OCI-LY1 (cell line): ENCODE measurements around the gene CLOCK.

Source experiments
- H2AFZ ChIP-seq: fragments of 200-600 bp; sonication (generic), shearing (Covaris generic); 2 replicates; pipeline ENCODE4 v1.6.0; 2014; ENCODE audit warnings: antibody characterized with exemption, mild to moderate bottlenecking, low read length
- H3F3A ChIP-seq: fragments of 200-600 bp; sonication (generic), shearing (Covaris generic); 2 replicates; pipeline ENCODE4 v1.6.0; 2014; ENCODE audit warnings: mild to moderate bottlenecking, antibody characterized with exemption, low read length, moderate library complexity; ENCODE audit not compliant: insufficient read depth
- H3K27ac ChIP-seq: fragments of 200-600 bp; sonication (generic); 2 replicates; pipeline ENCODE4 v1.5.1; 2014; ENCODE audit warnings: low read length, mixed run types, mild to moderate bottlenecking, low read depth; ENCODE audit not compliant: poor library complexity, severe bottlenecking
- H3K27me3 ChIP-seq: fragments of 200-600 bp; sonication (generic); 2 replicates; pipeline ENCODE4 v1.6.0; 2014; ENCODE audit warnings: antibody characterized with exemption, mild to moderate bottlenecking, low read length, moderate library complexity; ENCODE audit not compliant: insufficient read depth
- H3K36me3 ChIP-seq: fragments of 200-600 bp; sonication (generic); 2 replicates; pipeline ENCODE4 v1.6.1; 2014; ENCODE audit warnings: mild to moderate bottlenecking, antibody characterized with exemption, low read length, moderate library complexity, mixed read lengths; ENCODE audit not compliant: insufficient read depth
- H3K4me1 ChIP-seq: fragments of 200-600 bp; sonication (generic); 2 replicates; pipeline ENCODE4 v1.5.1; 2014; ENCODE audit warnings: mild to moderate bottlenecking, low read length, moderate library complexity; ENCODE audit not compliant: insufficient read depth, severe bottlenecking
- H3K4me2 ChIP-seq: fragments of 200-600 bp; sonication (generic), shearing (Covaris generic); 2 replicates; pipeline ENCODE4 v1.6.1; 2014; ENCODE audit warnings: low read length
- H3K4me3 ChIP-seq: fragments of 200-600 bp; sonication (generic); 2 replicates; pipeline ENCODE4 v1.5.1; 2014; ENCODE audit warnings: low read length, low read depth, mild to moderate bottlenecking, mixed read lengths; ENCODE audit not compliant: poor library complexity, severe bottlenecking
- H3K79me2 ChIP-seq: fragments of 200-600 bp; shearing (Covaris generic); 2 replicates; pipeline ENCODE4 v1.6.1; 2016; ENCODE audit warnings: mixed run types, low read length, mixed read lengths; ENCODE audit not compliant: insufficient read depth
- H3K9ac ChIP-seq: fragments of 200-600 bp; sonication (generic), shearing (Covaris generic); 2 replicates; pipeline ENCODE4 v1.6.1; 2014; ENCODE audit warnings: mild to moderate bottlenecking, low read length, mixed read lengths
- H3K9me2 ChIP-seq: fragments of 200-600 bp; sonication (generic), shearing (Covaris generic); 2 replicates; pipeline ENCODE4 v1.6.1; 2014; ENCODE audit warnings: low read depth, mild to moderate bottlenecking, low read length, mixed read lengths
- H3K9me3 ChIP-seq: fragments of 200-600 bp; shearing (Covaris generic); 2 replicates; pipeline ENCODE4 v1.6.1; 2014; ENCODE audit warnings: low read length, mixed read lengths
- H4K20me1 ChIP-seq: fragments of 200-600 bp; sonication (generic), shearing (Covaris generic); 2 replicates; pipeline ENCODE4 v1.6.0; 2016; ENCODE audit warnings: mild to moderate bottlenecking, low read length; ENCODE audit not compliant: insufficient read depth
- EZH2 ChIP-seq: fragments of 200-600 bp; sonication (generic), shearing (Covaris generic); IDR thresholded peaks from 2 replicates; pipeline ENCODE4 v1.8.0; 2017; ENCODE audit warnings: borderline replicate concordance, mixed run types, mild to moderate bottlenecking, antibody characterized with exemption, low read length, moderate library complexity, mixed read lengths
- TF ChIP-seq, protein P1 (sequence below): fragments of 200-600 bp; sonication (generic), shearing (Covaris generic); IDR thresholded peaks from 2 replicates; pipeline ENCODE4 v1.5.1; 2017; ENCODE audit warnings: mild to moderate bottlenecking, antibody characterized with exemption, low read length, moderate library complexity, mixed read lengths

CLOCK gene

DNA sequence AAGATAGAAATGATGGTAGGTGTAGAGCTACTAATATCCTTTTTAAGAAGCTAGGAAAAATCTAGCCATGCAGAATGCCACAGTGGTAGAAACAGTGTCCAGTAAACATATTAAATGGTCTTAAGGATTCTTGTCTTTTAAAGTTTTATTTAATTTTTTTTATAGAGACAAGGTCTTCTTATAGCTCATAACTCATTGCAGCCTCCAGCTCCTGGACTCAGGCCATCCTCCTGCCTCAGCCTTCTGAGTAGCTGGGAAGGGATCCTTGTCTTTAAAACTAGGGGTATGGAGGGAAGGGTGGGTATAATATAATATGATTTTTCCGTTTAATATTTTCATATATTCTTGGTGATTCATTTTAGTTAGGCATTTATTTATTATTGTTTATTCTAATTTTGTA lies 147.1 kb downstream of the CLOCK start:
- no peak overlapping the region for H3K4me3 ChIP-seq

DNA sequence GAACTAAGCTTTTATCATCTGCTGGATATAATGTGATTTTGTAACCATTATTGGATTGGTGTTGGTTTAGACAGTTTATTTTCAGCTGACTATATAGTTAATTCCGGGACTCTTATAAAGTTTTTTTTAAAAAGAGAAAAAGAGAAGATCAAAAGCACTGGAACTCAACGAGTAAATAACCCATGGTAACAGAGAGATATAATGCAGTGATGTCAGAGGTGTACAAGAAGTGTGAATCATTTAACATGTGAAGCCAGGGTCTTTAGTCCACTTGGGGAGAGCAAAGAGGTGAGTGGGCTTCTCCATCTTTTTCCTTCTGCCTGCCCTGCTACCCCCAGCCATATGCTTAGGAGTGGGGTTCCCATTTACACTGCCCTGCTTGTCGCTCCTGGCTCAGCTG lies 147.7 kb downstream of the CLOCK start:
- H4K20me1 ChIP-seq: no peaks in the 10 kb centered on the region
- no peaks in the 10 kb centered on the region for H3K9me3 ChIP-seq
- peak overlapping the region; percentile 92 for H3K4me3 ChIP-seq
- peaks cover 47% of the 10 kb centered on the region for H3K36me3 ChIP-seq
- peaks cover 40% of the 10 kb centered on the region for H3K4me1 ChIP-seq
- H3K4me2 ChIP-seq: peak overlapping the region; percentile 96
- H3F3A ChIP-seq: no peaks in the 10 kb centered on the region
- H3K27ac ChIP-seq: no peak overlapping the region
- peaks cover 60% of the 10 kb centered on the region for H3K79me2 ChIP-seq
- TF ChIP-seq, protein P1, sequence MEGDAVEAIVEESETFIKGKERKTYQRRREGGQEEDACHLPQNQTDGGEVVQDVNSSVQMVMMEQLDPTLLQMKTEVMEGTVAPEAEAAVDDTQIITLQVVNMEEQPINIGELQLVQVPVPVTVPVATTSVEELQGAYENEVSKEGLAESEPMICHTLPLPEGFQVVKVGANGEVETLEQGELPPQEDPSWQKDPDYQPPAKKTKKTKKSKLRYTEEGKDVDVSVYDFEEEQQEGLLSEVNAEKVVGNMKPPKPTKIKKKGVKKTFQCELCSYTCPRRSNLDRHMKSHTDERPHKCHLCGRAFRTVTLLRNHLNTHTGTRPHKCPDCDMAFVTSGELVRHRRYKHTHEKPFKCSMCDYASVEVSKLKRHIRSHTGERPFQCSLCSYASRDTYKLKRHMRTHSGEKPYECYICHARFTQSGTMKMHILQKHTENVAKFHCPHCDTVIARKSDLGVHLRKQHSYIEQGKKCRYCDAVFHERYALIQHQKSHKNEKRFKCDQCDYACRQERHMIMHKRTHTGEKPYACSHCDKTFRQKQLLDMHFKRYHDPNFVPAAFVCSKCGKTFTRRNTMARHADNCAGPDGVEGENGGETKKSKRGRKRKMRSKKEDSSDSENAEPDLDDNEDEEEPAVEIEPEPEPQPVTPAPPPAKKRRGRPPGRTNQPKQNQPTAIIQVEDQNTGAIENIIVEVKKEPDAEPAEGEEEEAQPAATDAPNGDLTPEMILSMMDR: no peak
- TF ChIP-seq EZH2: no peak
- no peak overlapping the region for H2AFZ ChIP-seq
- no peak overlapping the region; the same call in 1 of the 2 replicates for H3K9ac ChIP-seq
- H3K27me3 ChIP-seq: no peaks in the 10 kb centered on the region
- H3K9me2 ChIP-seq: no peaks in the 10 kb centered on the region

More for the DNA sequence above, 147.1 kb downstream of the CLOCK start:
- peaks cover 60% of the 10 kb centered on the region for H3K79me2 ChIP-seq
- H3K4me2 ChIP-seq: peak overlapping the region; percentile 96
- peaks cover 52% of the 10 kb centered on the region for H3K36me3 ChIP-seq
- no peak overlapping the region for H3K27ac ChIP-seq
- no peaks in the 10 kb centered on the region for H4K20me1 ChIP-seq
- no peaks in the 10 kb centered on the region for H3K9me3 ChIP-seq
- TF ChIP-seq, protein P1: no peak
- TF ChIP-seq EZH2: no peak
- H3F3A ChIP-seq: no peaks in the 10 kb centered on the region
- no peak overlapping the region for H2AFZ ChIP-seq
- peaks cover 35% of the 10 kb centered on the region for H3K4me1 ChIP-seq
- H3K27me3 ChIP-seq: no peaks in the 10 kb centered on the region
- H3K9me2 ChIP-seq: no peaks in the 10 kb centered on the region
- no peak overlapping the region for H3K9ac ChIP-seq

DNA sequence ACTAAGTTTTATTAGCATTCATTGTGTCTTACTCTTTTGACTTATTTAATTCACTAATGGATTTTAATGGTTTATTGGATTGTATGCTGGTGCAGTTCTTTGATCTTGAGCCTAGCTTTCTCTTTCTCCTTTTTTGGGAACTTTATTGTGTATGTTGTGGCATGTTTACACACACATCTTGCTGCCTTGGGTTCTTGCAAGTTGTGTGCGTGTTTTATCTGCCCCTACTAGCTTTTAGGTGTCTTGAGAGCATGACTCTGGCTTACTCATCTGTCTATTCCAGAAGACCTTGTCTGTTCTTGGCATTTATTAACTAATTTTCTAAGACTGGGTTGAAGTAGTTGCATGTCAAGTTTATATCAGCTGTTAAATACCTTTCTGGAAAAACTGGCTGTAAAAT lies 148.2 kb downstream of the CLOCK start:
- Histone ChIP-seq H3K4me1 (peaks cover 45% of the 10 kb centered on the region), H3F3A (no peaks in the 10 kb centered on the region), H3K4me3 (peak overlapping the region; percentile 92), H3K79me2 (peaks cover 56% of the 10 kb centered on the region), H3K9me3 (no peaks in the 10 kb centered on the region), H4K20me1 (no peaks in the 10 kb centered on the region), H3K9me2 (no peaks in the 10 kb centered on the region), H2AFZ (no peak overlapping the region), H3K27ac (peak overlapping the region; percentile 64), H3K4me2 (peak overlapping the region; percentile 96), H3K9ac (peak overlapping the region; percentile 87), H3K36me3 (peaks cover 42% of the 10 kb centered on the region), H3K27me3 (no peaks in the 10 kb centered on the region)
- TF ChIP-seq, protein P1: no peak
- no peak for TF ChIP-seq EZH2
